Spleen (tissue), 7 donors: ENCODE results near the gene KCNG4.

Experiments
- POLR2A ChIP-seq, 3 donors: fragments of 450-650 bp; IDR thresholded peaks; one replicate each; pipeline ENCODE4 v1.5.1; 2017; ENCODE audit warnings: antibody characterized with exemption in 3 of 3, mild to moderate bottlenecking in 1 of 3
- POLR2AphosphoS5 ChIP-seq, 3 donors: sonication (generic); formaldehyde crosslinking; IDR thresholded peaks; one replicate each; pipeline ENCODE4 v1.5.1; 2017; ENCODE audit warnings: antibody characterized with exemption in 3 of 3
- TF ChIP-seq, protein P1 (sequence below), 11 experiments: fragments of 200-600 bp in 7 of 11; fragments of 450-650 bp in 4 of 11; sonication (generic) in 4 of 11; IDR thresholded peaks in 8 of 11; conservative IDR thresholded peaks in 3 of 11; 1 replicate in 7 of 11; 2 replicates in 4 of 11; pipeline versions ENCODE4 v1.4.0 to v1.8.0; 2016 to 2021; ENCODE audit warnings: antibody characterized with exemption in 11 of 11, inconsistent platforms in 4 of 11, mild to moderate bottlenecking in 1 of 11
- donor health status: DM: no; HTN: no; CAD: no; lungs with moderate emphysema.
- donor health status: DM: no; HTN: no; CAD: no.
- donor health status: DM: no; HTN: no; CAD: no.

DNA sequence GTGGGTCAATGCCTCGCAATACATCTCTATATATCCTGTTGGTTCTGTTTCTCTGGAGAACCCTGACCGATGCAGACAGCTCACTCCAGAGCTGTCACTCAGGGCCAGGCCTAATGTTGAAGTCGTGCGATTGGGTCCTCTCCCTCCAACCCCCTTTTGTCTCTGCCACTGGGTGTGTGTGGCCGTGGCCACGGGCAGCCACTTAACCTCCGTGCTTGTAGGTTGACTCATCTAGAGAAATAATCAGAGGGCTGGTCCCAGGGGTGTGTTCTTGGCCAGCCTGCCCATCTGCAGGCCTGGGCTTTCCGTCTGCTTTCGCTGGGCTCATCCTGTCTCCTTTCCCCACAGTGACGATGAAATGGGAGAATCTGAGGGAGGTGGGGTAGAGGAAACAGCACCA lies 41.4 kb downstream of the KCNG4 start:
- no peak for TF ChIP-seq POLR2A (IDR thresholded peaks at IDR 0.05)
- no peak for TF ChIP-seq POLR2AphosphoS5 (IDR thresholded peaks at IDR 0.05)
- TF ChIP-seq, protein P1, sequence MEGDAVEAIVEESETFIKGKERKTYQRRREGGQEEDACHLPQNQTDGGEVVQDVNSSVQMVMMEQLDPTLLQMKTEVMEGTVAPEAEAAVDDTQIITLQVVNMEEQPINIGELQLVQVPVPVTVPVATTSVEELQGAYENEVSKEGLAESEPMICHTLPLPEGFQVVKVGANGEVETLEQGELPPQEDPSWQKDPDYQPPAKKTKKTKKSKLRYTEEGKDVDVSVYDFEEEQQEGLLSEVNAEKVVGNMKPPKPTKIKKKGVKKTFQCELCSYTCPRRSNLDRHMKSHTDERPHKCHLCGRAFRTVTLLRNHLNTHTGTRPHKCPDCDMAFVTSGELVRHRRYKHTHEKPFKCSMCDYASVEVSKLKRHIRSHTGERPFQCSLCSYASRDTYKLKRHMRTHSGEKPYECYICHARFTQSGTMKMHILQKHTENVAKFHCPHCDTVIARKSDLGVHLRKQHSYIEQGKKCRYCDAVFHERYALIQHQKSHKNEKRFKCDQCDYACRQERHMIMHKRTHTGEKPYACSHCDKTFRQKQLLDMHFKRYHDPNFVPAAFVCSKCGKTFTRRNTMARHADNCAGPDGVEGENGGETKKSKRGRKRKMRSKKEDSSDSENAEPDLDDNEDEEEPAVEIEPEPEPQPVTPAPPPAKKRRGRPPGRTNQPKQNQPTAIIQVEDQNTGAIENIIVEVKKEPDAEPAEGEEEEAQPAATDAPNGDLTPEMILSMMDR (IDR thresholded peaks at IDR 0.05 in 8 of 11, conservative IDR thresholded peaks at IDR 0.05 in 3 of 11), result no peak
